ENCODE measurements around the gene PAK1IP1.
"Not testable (repeated sequence)": the region's sequence is repeated elsewhere in the genome, so short reads cannot be mapped to it uniquely, and the experiment has no call there.

The PAK1IP1 gene

DNA sequence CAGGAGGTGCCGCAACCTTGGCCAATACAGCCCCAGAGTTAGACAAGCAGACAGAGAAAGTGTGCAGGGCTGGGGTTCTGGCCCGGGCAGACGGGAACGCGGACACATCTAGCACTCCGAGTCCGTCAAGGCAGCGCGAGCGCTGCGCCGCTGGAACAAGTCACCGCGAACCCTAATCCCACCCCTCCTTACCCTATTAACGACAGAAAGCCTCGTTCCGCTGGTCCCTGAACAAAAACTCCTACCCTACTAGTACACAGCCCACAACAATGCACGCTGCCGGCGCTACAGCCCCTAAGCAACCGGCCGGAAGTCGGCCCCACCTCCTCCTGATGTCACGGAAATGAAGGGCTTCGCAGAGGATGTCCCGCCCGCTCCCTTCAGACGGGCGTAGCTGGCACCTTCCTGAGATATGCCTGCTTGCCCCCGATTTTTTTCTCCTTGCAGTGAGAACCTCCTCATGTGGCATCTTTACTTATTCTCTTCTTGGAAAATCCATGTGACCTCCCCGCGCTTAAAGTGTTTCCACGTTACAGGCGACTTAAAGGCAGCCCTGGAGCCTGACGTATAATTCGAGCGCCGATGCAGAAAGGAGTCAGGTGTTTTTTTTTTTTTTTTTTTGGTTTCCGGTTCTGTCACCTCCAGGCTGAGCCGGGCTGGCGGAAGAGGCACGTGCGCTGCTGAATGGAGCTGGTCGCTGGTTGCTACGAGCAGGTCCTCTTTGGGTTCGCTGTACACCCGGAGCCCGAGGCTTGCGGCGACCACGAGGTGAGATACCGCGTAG lies at the start of gene PAK1IP1, which contains the start of gene C6orf52:
Gene PAK1IP1 (plus strand): TSS at position 671 of the 784 bp plus-strand sequence. CDS start 14 bp downstream, at position 685.
Gene C6orf52 (minus strand): TSS at position 315 of the 784 bp plus-strand sequence. CDS start 7,066 bp downstream, outside the sequence.
- DNase-seq (ENCODE audit: low read depth in 2 of 2) = peak; percentile 85 to 87

DNA sequence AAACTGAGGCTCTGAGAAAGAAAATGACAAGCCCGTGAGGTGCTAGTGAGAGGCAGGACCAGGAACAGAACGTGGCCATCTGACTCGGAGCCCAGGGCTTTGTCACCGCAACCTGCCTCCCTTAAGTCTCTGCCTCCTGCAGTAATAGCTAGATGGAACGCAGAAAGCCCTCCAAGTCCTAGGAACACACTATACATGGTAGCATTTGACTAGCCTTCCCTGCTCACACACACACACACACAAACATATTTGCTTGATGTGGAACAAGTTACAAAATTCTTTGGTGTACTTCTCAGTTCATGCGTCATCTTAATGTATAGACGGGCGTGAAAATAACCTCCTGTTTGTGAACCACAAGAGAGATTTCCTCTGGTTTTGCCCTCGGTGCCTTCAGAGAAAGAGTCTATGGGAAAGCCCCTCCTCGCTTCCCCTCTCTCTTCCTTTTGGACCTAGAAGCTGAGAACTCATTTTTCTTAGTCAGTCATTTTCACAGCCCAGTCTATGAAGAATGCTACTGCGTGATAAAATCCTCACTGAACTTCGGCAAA lies 39.2 kb upstream of the PAK1IP1 start:
- DNase-seq (ENCODE audit: low read depth in 2 of 2) = no peak

DNA sequence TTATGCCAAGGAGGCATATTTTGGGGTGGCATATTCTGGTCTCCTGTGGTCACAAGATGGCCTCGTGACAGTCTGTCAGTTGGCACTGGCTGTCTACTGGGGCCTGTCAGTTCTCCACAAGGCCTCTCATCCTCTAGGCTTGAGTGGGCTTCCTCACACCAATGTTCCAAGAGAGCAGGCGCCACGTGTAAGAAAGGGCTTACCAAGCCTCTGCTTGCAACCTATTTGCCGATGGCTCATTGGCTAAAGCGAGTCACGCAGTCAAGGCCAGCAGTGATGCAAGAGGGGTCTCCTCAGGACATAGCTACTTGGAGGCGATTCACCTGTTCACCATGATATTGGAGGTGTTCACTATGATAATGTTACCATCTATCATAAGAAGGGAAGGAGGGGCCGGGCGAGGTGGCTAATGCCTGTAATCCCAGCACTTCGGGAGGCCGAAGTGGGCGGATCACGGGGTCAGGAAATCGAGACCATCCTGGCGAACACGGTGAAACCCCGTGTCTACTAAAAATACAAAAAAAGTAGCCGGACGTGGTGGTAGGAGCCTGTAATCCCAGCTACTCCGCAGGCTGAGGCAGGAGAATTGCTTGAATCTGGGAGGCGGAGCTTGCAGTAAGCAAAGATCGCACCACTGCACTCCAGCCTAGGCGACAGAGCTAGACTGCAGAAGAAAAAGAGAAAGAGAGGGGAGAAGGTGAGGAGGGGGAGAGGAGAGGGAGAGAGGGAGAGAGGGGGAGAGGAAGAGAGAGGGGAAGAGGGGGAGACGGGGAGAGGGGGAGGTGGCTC lies 35.7 kb upstream of the PAK1IP1 start:
- no peak for DNase-seq (ENCODE audit: low read depth in 2 of 2)

- no peak for DNase-seq (ENCODE audit: low read depth in 2 of 2)
Measured at GRCh38 chr6:10659699-10660348, 34.9 kb upstream of the PAK1IP1 start.

GRCh38 chr6:10660431-10661191 lies 34.2 kb upstream of the PAK1IP1 start:
- DNase-seq (ENCODE audit: low read depth in 2 of 2) = not testable (repeated sequence)

DNA sequence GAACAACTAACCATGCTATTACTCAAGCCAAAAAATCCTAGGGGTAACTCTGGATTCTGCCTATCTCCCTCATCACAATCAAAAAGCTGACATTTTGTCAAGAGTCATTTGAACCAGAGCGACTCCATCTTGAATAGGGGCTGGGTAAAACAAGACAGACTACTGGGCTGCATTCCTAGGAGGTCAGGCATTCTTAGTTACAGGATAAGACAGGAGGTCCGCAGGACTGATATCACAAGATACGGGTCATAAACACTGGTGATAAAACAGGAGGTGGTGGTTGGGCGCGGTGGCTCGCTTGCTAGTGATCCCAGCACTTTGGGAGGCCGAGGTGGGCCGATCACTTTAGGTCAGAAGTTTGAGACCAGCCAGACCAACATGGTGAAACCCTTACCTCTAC lies 32.6 kb upstream of the PAK1IP1 start:
- DNase-seq (ENCODE audit: low read depth in 2 of 2) = no peak

DNA sequence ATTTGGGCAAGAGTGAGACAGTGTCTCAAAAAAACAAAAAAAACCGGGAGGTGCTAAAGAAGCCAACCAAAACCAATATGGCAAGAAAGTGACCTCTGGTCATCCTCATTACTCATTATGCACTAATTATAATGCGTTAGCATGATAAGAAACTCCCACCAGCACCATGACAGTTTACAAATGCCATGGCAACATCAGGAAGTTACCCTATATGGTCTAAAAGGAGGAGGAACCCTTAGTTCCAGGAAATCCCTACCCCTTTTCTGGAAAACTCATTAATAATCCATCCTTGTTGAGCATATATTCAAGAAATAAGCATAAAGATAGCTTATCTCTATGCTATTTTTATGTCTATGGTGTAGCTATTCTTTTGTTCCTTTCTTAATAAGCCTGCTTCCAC lies 32.0 kb upstream of the PAK1IP1 start:
- no peak for DNase-seq (ENCODE audit: low read depth in 2 of 2)

DNA sequence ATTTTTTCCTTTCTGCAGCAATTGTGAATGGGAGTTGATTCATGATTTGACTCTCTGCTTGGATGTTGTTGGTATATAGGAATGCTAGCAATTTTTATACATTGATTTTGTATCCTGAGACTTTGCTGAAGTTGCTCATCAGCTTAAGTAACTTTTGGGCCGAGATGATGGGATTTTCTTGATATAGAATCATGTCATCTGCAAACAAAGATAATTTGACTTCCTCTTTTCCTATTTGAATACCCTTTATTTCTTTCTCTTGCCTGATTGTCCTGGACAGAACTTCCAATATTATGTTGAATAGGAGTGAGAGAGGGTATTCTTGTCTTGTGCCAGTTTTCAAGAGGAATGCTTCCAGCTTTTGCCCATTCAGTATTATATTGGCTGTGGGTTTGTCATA lies 29.2 kb upstream of the PAK1IP1 start:
- not testable (repeated sequence) for DNase-seq (ENCODE audit: low read depth in 2 of 2)

GRCh38 chr6:10668126-10668917 lies 26.4 kb upstream of the PAK1IP1 start:
- no peak for DNase-seq (ENCODE audit: low read depth in 2 of 2)

DNA sequence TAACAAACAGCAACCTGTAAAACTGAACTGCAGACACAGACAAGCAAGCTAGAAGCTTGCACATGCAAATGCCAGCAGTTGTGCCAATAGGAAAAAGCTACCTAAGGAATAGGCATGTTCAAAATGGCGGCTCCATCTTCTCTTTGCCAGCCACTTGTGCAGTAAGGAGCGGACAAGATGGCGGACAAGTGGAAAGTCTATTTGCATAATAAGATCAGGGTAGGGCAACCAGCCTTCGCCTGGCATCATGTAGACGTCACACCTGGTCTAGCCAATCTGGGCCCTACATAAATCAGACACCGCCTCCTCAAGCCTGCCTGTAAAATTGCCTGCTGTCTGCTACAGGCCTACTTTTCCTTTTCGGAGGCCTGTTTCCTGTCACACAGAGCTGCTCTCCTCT lies 18.4 kb upstream of the PAK1IP1 start:
- no peak for DNase-seq (ENCODE audit: low read depth in 2 of 2)

GRCh38 chr6:10678456-10678855 lies 16.3 kb upstream of the PAK1IP1 start:
- DNase-seq (ENCODE audit: low read depth in 2 of 2) = no peak

DNA sequence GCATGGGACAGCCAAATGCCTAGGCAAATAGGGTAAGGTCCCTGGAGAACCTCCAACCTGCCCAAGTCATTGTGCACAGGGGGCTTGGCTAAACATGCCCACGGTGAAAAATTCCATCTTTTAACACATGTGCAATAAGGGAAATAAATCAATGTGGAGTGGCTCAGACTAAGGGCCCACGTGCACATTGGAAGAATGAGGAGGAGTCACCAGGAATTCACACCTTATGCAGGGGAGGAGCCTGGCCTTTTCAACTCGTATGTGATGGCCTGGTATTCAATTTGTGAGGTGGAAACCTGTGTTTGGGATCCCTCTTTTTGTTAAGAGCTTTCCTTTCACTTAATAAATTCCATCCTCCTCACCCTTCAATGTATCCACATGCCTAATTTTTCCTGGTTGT lies 13.0 kb upstream of the PAK1IP1 start:
- no peak for DNase-seq (ENCODE audit: low read depth in 2 of 2)

DNA sequence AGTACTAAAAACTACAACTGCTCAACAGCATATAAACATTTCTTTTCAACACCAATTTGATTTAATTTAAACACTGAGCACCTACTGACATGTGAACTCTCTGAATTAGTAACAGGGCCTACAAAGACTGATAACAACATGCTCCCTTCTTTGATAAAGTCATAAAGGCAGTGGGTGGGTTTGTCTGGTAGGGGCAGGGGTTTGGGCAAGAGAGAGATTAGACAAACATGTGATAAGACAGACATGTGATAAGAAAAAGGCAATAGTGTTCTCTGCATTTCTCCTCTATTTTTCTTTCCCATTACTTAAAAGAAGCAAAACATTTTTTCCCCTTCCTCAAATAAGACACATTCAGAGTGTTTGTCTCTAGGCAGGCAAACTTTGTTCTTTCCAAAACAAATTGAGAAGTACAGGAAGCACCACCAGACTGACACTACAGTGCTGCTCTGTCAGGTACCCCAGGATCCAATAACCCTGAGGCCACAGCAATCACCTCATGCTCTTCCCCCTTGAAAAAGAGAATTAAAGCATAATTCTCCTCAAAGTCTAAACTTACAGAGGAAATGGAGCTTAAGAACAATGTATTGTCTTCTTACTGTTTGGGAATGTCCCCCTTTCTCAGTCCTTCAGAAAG lies 12.3 kb upstream of the PAK1IP1 start:
- no peak for DNase-seq (ENCODE audit: low read depth in 2 of 2)

- no peak for DNase-seq (ENCODE audit: low read depth in 2 of 2)
Measured at GRCh38 chr6:10684618-10685017, 10.2 kb upstream of the PAK1IP1 start.

DNA sequence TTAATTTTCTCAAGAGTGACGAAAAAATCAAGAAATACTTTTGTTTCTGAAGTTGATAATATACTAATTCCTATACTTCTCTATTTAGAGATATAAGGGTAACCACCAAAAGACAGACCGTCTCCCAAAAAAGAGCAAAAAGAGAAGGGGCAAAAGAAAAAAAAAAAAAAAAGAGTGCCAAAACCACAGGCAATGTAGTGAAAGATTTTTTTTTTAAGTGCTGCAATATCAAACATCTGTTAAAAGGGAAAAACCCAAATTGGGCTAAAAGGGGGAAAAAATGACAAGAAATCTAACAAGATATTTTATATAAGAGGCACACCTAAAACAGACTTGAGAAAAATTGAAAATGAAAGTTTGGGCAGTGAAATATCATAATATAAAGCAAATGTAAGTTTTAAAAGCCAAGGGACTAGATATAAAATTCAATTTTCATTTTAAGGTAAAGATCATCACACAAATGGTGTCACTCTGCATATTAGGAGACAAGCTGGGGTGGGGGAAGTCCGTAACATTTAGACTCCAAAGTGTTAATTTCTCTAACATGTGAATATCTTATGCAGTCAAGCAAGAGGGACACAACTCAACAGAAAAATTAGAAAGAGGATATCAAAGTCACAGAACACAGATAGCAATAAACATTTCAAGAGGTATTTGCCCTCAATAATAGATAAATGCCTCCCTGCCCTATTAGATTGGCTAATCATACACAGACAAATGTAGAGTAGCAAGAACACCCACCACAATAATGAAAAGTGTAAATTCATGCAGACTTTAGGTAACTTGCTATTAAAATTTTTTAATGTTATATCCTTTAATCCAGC lies 9.5 kb upstream of the PAK1IP1 start:
- no peak for DNase-seq (ENCODE audit: low read depth in 2 of 2)

DNA sequence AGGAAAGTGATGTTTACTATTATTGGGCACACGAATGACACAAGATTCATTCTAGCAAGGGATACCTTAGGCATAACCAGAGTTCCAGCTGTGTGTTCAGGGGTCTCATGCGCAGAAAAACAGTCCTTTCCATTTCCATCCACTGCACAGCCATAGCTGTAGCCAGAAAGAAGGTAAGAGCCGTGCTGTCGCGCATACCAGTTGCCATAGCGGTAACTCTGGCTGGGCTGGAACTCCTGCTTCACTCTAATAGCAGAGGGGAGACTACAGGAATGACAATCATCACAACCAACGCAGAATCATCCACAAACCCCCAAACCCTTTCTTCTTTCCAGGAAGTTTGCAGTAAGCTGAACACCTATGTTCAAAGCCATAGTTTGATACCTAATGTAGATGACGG lies 7.9 kb upstream of the PAK1IP1 start:
- DNase-seq (ENCODE audit: low read depth in 2 of 2) = no peak

DNA sequence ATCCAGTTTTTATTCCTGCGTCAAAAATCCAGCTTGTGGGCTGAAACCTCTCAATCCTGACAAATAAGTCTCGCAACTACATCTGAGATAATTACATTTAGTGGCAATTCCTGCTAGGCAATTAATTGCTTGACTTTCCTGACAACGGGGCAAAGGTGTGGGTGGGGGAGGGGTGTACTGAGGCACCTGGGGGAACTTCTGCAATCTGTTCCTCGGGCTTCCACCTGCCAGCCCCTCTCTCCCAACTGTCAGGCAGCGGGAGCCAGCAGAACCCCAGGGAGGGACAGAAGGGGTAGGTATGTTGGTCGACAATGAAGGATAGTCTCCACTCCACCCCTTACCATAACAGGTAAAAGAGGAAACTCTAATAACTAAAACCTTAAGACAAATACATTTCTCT lies 7.2 kb upstream of the PAK1IP1 start:
- no peak for DNase-seq (ENCODE audit: low read depth in 2 of 2)

- DNase-seq (ENCODE audit: low read depth in 2 of 2) = no peak
Measured at GRCh38 chr6:10690651-10691445, 3.9 kb upstream of the PAK1IP1 start.
